ENCODE data around the gene AGBL1.

Gene AGBL1

DNA sequence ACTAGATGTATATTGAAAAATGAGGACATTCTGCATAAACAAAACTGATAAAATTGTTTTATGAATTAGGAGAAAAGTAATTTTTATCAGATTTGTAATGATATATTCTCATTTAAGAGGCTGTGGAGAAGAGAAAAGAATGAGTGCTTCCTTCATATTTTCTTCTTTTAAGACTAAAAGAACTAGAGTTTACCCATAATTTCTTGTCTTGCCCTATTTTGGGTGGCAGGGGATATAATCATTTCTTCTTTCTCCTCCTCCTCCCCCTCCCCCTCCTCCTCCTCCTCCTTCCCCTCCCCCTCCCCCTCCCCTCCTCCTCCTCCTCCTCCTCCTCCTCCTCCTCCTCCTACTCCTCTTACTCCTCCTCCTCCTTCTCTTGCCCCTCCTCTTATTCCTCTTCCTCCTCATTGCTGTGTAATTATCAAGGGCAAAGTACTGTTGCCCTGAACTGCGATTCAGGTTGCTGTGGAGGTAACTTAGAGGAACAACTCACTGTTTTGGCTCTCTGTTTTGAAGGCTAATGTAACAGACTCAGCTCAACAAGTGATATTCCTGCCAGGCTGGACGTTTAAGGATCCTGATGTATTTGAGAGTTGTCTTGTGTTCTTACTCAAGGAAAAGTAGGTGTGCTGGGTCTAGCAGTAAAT is 555.4 kb downstream of the AGBL1 start:
- DNase-seq (ENCODE audit: insufficient read length, low spot score), result no peak
- FAIRE-seq, result no peak
- TF ChIP-seq, protein P1, sequence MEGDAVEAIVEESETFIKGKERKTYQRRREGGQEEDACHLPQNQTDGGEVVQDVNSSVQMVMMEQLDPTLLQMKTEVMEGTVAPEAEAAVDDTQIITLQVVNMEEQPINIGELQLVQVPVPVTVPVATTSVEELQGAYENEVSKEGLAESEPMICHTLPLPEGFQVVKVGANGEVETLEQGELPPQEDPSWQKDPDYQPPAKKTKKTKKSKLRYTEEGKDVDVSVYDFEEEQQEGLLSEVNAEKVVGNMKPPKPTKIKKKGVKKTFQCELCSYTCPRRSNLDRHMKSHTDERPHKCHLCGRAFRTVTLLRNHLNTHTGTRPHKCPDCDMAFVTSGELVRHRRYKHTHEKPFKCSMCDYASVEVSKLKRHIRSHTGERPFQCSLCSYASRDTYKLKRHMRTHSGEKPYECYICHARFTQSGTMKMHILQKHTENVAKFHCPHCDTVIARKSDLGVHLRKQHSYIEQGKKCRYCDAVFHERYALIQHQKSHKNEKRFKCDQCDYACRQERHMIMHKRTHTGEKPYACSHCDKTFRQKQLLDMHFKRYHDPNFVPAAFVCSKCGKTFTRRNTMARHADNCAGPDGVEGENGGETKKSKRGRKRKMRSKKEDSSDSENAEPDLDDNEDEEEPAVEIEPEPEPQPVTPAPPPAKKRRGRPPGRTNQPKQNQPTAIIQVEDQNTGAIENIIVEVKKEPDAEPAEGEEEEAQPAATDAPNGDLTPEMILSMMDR (IDR thresholded peaks at IDR 0.05; ENCODE audit: insufficient read depth, missing control alignments), result no peak

DNA sequence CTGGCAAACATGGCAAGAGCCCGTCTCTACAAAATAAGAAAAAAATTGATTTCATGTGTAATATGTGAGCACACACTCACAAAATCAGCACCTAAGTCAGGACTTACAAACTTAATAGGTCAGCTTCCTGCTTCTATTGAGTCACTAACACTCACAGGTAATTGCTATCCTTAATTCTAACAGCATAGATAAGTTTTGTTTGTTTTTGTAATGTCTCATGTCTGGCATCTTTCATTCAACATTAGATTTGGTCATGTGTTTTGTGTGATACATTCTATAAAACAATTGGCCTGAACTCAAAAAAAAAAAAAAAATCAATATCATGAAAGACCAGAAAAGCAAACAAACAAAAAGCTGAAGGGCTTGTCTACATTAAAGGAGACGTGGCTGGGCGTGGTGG is 564.7 kb downstream of the AGBL1 start:
- TF ChIP-seq, protein P1 (IDR thresholded peaks at IDR 0.05; ENCODE audit: insufficient read depth, missing control alignments), result no peak
- no peak for DNase-seq (ENCODE audit: insufficient read length, low spot score)
- FAIRE-seq, result no peak

DNA sequence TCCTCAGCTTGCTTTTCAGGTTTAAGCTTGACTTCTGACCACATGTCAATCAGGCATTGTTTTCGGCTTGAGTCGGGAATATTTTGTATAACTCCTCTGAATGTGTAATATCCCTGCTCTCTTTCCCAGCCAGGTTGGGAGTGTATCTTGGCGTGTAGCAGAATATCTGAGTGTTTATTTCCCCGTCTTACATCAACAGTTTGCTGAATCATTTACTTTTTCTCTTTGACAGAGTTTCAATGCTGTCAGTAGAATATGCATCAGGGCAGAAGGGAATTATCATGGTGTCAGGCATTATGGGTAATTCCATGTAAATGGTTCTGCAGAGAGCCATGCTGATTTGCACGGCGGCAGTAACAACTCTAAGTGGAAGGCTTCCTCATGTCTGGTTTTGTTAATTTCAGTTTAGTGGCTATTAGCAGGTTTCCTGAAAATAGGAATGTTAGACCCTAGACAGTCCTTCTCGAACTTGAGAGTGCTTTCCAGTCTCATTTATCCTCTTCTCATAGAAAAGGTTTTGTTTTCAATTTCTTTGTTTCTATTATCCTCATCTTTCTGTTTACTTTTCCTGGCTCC is 566.3 kb downstream of the AGBL1 start:
- DNase-seq (ENCODE audit: insufficient read length, low spot score) (no peak), FAIRE-seq (no peak)
- TF ChIP-seq, protein P1 (IDR thresholded peaks at IDR 0.05; ENCODE audit: insufficient read depth, missing control alignments), result no peak

DNA sequence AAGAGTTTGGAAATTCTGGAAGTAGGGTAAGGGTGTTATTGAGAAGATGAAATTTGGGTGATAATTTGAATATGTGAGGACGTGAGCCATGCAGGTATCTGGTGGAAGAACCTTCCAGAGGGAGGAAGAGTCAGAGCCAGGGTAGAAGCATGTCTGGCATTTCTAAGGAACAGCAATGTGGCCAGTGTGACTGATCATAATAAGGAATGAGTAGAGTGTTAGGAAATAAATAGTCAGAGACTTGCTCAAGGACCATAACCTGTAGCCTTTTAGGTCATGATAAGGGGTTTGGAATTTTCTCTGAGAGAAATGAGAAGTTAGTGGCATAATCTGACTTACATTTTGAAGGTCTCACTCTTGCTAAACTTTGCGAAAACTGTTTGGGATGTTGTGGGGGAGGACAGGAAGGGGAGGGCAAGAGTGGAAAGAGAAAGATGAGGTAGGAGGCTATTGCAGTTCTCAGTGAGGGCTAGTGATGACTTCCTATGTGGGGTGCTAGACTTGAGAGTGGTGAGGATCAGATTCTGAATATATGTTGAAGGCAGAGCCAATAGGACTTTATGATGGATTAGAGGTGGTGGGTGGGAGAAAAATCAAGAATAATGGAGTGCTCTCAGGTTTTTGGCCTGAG is 568.3 kb downstream of the AGBL1 start:
- DNase-seq (ENCODE audit: insufficient read length, low spot score) (no peak), FAIRE-seq (no peak)
- TF ChIP-seq, protein P1 (IDR thresholded peaks at IDR 0.05; ENCODE audit: insufficient read depth, missing control alignments), result no peak

DNA sequence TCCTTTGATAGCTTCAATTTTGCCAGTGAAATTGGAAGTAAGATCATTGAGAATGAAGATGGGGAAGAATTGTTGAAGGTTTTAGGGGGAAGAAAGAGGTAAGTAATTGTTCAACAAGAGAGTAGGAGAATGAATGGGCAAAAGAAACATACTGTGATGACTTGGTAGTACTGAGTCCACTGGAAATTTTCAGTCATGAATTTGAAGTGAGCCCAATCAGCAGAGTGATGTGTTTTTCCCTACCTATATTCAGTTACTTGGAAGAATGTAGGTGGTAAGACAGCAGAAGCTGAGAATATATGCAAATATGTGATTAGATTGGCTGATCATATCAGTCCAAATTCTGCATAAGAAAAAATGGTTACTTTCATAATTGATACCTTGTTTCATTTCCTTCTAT is 569.6 kb downstream of the AGBL1 start:
- TF ChIP-seq, protein P1 (IDR thresholded peaks at IDR 0.05; ENCODE audit: insufficient read depth, missing control alignments), result no peak

DNA sequence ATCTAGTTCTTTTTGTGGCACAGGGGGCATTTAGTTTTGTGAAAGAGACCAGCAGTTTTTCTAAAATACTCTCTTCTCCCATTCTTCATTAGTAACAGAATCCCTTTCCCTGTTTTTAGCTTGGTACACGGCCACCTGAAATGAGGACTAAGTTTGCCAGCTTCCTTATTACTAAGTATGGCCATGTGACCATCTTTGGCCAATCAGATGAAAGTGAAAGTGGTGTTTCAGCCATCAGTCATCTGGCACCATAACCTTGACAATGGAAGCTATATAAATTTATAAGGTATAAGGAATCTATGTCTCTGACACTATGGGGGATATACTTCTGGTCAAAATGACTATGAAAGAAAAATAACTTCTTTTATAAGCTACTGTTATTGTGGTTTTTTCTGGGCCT is 570.4 kb downstream of the AGBL1 start:
- DNase-seq (ENCODE audit: insufficient read length, low spot score) (no peak), FAIRE-seq (no peak)
- TF ChIP-seq, protein P1 (IDR thresholded peaks at IDR 0.05; ENCODE audit: insufficient read depth, missing control alignments), result no peak

More for the DNA sequence above, 569.6 kb downstream of the AGBL1 start:
- DNase-seq (ENCODE audit: insufficient read length, low spot score) (no peak), FAIRE-seq (no peak)
